HCT116 (cell line): ENCODE data around the gene ITIH4. TPM values are rescaled to one million over a fixed set of nuclear protein-coding genes. Genes with fewer than 3 reads are reported as not detected.

Source experiments
- ATAC-seq: fragments of 200-7000 bp; cut with Tn5 transposase; 2 replicates; pipeline ENCODE4 v1.9.1; 2020; ENCODE audit warnings: mild to moderate bottlenecking, moderate library complexity
- BruUV-seq: library from RNA; stranded (reverse); fragments of 400-500 nt; replicated peaks from 2 replicates; lab custom pipeline; 2021; lab: Mats Ljungman, UMichigan
- CTCF ChIA-PET: fragments of 300-600 bp; sonication (Branson Sonifier 250); formaldehyde crosslinking; loops from one replicate; lab custom pipeline; 2021; ENCODE audit warnings: antibody characterized with exemption; lab: Charles Lee
- POLR2A ChIA-PET: fragments of 300-600, 350-600 bp; sonication (Branson Sonifier 250); formaldehyde crosslinking; loops from one replicate; lab custom pipeline; 2021; ENCODE audit warnings: antibody characterized with exemption; lab: Charles Lee
- RAD21 ChIA-PET, 2 experiments: fragments of 300-600 bp; sonication (Branson Sonifier 250); formaldehyde crosslinking; loops; one replicate each; lab custom pipeline; 2023; ENCODE audit warnings: low total read pairs in 2 of 2; ENCODE audit not compliant: uncharacterized antibody in 2 of 2, unreplicated experiment in 2 of 2, low non-redundant PET in 1 of 2; lab: Charles Lee
- DNase-seq: peaks from one replicate; pipeline ENCODE4 v3.0.0-alpha.2; 2010; ENCODE audit warnings: low read depth, low spot score
- H2AFZ ChIP-seq: fragments of 200-600 bp; shearing (Covaris generic), sonication (generic); 2 replicates; pipeline ENCODE4 v1.6.1; 2017; ENCODE audit warnings: low read depth, mixed run types, mixed read lengths, antibody characterized with exemption, low read length; ENCODE audit not compliant: poor library complexity, severe bottlenecking
- H3K27ac ChIP-seq: 2 replicates; pipeline ENCODE4 v1.5.1; 2012; ENCODE audit warnings: low read depth, low read length
- H3K27me3 ChIP-seq: fragments of 200-600 bp; sonication (generic); 2 replicates; pipeline ENCODE4 v1.6.1; 2016; ENCODE audit warnings: mixed run types, low read length, mixed read lengths; ENCODE audit not compliant: insufficient read depth
- H3K36me3 ChIP-seq, 2 experiments: fragments of 200-500 bp in 1 of 2; fragments of 200-600 bp in 1 of 2; sonication (Bioruptor generic) in 1 of 2; sonication (generic) in 1 of 2; 2 replicates each; pipeline versions ENCODE4 v1.5.1 to v1.6.1; 2014 to 2016; ENCODE audit warnings: low read length in 2 of 2, inconsistent platforms in 1 of 2, mixed read lengths in 1 of 2, mixed run types in 1 of 2; ENCODE audit not compliant: insufficient read depth in 2 of 2, control insufficient read depth in 1 of 2
- H3K4me1 ChIP-seq, 2 experiments: fragments of 200-600 bp in 1 of 2; sonication (generic) in 1 of 2; 2 replicates each; pipeline versions ENCODE4 v1.5.1 to v1.6.1; 2012 to 2017; ENCODE audit warnings: low read length in 2 of 2, inconsistent platforms in 1 of 2, mild to moderate bottlenecking in 1 of 2, mixed read lengths in 1 of 2, mixed run types in 1 of 2, moderate library complexity in 1 of 2; ENCODE audit not compliant: insufficient read depth in 2 of 2, control insufficient read depth in 1 of 2
- H3K4me2 ChIP-seq: fragments of 200-600 bp; sonication (generic); 2 replicates; pipeline ENCODE4 v1.6.1; 2017; ENCODE audit warnings: mixed run types, low read length, mixed read lengths
- H3K4me3 ChIP-seq, 2 experiments: fragments of 200-600 bp in 1 of 2; sonication (generic) in 1 of 2; replicated peaks in 1 of 2; 2 replicates each; pipeline ENCODE4 v1.5.1; 2011 to 2016; ENCODE audit warnings: low read length in 2 of 2, control low read depth in 1 of 2, low read depth in 1 of 2, mild to moderate bottlenecking in 1 of 2, mixed read lengths in 1 of 2, mixed run types in 1 of 2
- H3K79me2 ChIP-seq: fragments of 200-600 bp; sonication (generic); 2 replicates; pipeline ENCODE4 v1.6.1; 2017; ENCODE audit warnings: mild to moderate bottlenecking, mixed run types, low read length, moderate library complexity, mixed read lengths; ENCODE audit not compliant: insufficient read depth
- H3K9ac ChIP-seq: fragments of 200-600 bp; sonication (generic); 2 replicates; pipeline ENCODE4 v1.6.1; 2016; ENCODE audit warnings: low read length, mixed read lengths
- H3K9me2 ChIP-seq: fragments of 200-600 bp; sonication (generic), shearing (Covaris generic); 2 replicates; pipeline ENCODE4 v1.6.1; 2017; ENCODE audit warnings: mixed run types, mild to moderate bottlenecking, moderate library complexity; ENCODE audit not compliant: insufficient read depth
- H3K9me3 ChIP-seq, 2 experiments: fragments of 200-500 bp in 1 of 2; fragments of 200-600 bp in 1 of 2; sonication (Bioruptor generic) in 1 of 2; sonication (generic) in 1 of 2; 2 replicates each; pipeline ENCODE4 v1.6.1; 2014 to 2017; ENCODE audit warnings: low read length in 2 of 2, mixed read lengths in 2 of 2, inconsistent platforms in 1 of 2, low read depth in 1 of 2, mild to moderate bottlenecking in 1 of 2, mixed run types in 1 of 2, moderate library complexity in 1 of 2; ENCODE audit not compliant: control insufficient read depth in 1 of 2, insufficient read depth in 1 of 2
- H4K20me1 ChIP-seq: fragments of 200-600 bp; sonication (generic), shearing (Covaris generic); 2 replicates; pipeline ENCODE4 v1.6.1; 2017; ENCODE audit warnings: mixed run types, mild to moderate bottlenecking, moderate library complexity; ENCODE audit not compliant: insufficient read depth
- CBX3 ChIP-seq: IDR thresholded peaks from 2 replicates; pipeline ENCODE4 v1.6.1; 2012; ENCODE audit warnings: low read depth
- EGR1 ChIP-seq: IDR thresholded peaks from 2 replicates; pipeline ENCODE4 v1.6.1; 2012; ENCODE audit warnings: low read depth
- EZH2 ChIP-seq: fragments of 200-600 bp; sonication (generic); IDR thresholded peaks from 2 replicates; pipeline ENCODE4 v1.6.1; 2017; ENCODE audit warnings: antibody characterized with exemption, mixed run types
- EZH2phosphoT487 ChIP-seq: fragments of 200-600 bp; IDR thresholded peaks from 2 replicates; pipeline ENCODE4 v1.6.1; 2018; ENCODE audit warnings: antibody characterized with exemption, borderline replicate concordance
- FOSL1 ChIP-seq: IDR thresholded peaks from 2 replicates; pipeline ENCODE4 v1.6.1; 2012; ENCODE audit warnings: low read depth
- JUND ChIP-seq: IDR thresholded peaks from 2 replicates; pipeline ENCODE4 v1.6.1; 2012
- SP1 ChIP-seq: IDR thresholded peaks from 2 replicates; pipeline ENCODE4 v1.6.1; 2012; ENCODE audit warnings: low read depth
- TCF7L2 ChIP-seq: IDR thresholded peaks from 2 replicates; pipeline ENCODE4 v1.7.0; 2011; ENCODE audit warnings: borderline replicate concordance, inconsistent platforms; ENCODE audit not compliant: insufficient read depth, insufficient read length; ENCODE audit errors: extremely low read depth
- YY1 ChIP-seq: IDR thresholded peaks from 2 replicates; pipeline ENCODE4 v1.6.1; 2011; ENCODE audit warnings: low read length, low read depth, moderate library complexity, mild to moderate bottlenecking; ENCODE audit not compliant: insufficient replicate concordance; ENCODE audit errors: extremely low read depth
- intact Hi-C: fragments of 100-400 bp; cut with micrococcal nuclease; formaldehyde crosslinking; loops from 2 replicates; pipeline ENCODE4 v1.10.0; 2022
- total RNA-seq: library from RNA; stranded (reverse); gene quantifications from one replicate; pipeline ENCODE4 v1.2.1, GENCODE V29; 2021; ENCODE audit not compliant: unreplicated experiment
- TF ChIP-seq, protein P1 (sequence below), 3 experiments: fragments of 200-600 bp in 1 of 3; sonication (generic) in 1 of 3; IDR thresholded peaks in 2 of 3; conservative IDR thresholded peaks in 1 of 3; 2 replicates each; pipeline ENCODE4 v1.5.1; 2012 to 2017; ENCODE audit warnings: low read depth in 2 of 3, low read length in 2 of 3, antibody characterized with exemption in 1 of 3, borderline replicate concordance in 1 of 3, control low read depth in 1 of 3, mild to moderate bottlenecking in 1 of 3, mixed read lengths in 1 of 3, mixed run types in 1 of 3, moderate library complexity in 1 of 3; ENCODE audit not compliant: insufficient read depth in 1 of 3

The ITIH4 gene
- total RNA-seq, 1 experiment from 2014 or later, result 4.1 TPM

DNA sequence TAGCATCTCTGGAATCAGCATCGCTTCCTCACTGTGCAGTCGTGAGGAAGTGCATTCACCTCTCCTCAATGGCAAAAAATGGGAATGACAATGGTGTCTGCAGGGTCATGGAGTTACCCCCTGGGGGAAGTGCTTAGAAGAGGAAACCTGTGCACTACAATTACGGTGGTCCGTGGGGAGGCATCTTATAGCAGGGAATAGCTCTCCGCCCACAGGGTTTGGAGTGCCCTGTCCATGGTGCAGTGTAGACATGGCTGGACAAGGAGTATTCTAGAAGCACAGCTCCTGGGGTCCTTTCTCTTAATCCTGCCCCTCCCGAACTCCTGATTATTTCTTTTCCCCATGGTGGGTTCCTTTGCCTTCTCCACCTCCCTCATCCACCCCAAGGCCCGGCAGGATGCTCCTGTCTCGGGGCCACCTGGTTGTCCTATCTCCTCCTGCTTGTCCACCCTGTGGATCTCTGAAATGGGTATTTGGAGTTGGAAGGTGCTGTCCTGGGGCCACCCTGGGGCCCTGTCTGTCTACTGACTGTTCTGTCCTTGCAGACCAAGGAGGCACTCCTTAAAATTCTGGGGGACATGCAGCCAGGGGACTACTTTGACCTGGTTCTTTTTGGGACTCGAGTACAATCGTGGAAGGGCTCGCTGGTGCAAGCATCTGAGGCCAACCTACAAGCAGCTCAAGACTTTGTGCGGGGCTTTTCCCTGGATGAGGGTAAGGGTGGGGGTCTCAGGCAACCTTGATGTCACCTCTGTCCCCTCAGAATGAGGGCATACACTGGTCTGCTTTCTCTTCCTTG lies 47.9 kb downstream of the ITIH4 start:
- ATAC-seq (no peak), DNase-seq (no peak)
- no peaks in the 10 kb centered on the region for H3K36me3 ChIP-seq
- RAD21 ChIA-PET, result no interaction called here
- no peak overlapping the region for H3K27ac ChIP-seq
- no peak overlapping the region for H3K9ac ChIP-seq
- no peaks in the 10 kb centered on the region for H3K9me2 ChIP-seq
- no peaks in the 10 kb centered on the region for H3K4me1 ChIP-seq
- H4K20me1 ChIP-seq, result no peaks in the 10 kb centered on the region
- H3K9me3 ChIP-seq, result no peaks in the 10 kb centered on the region
- BruUV-seq, result no TSS peak
- H3K79me2 ChIP-seq, result no peaks in the 10 kb centered on the region
- intact Hi-C loops, result no loop called here
- CTCF ChIA-PET, result no interaction called here
- peaks cover 30% of the 10 kb centered on the region for H3K27me3 ChIP-seq
- no peak overlapping the region for H3K4me2 ChIP-seq
- POLR2A ChIA-PET, result no interaction called here
- no peak overlapping the region for H3K4me3 ChIP-seq
- no peak overlapping the region for H2AFZ ChIP-seq
- TF ChIP-seq EZH2phosphoT487 (no peak), CBX3 (no peak), EZH2 (no peak), FOSL1 (no peak), JUND (no peak), TCF7L2 (no peak), SP1 (no peak), EGR1 (no peak), YY1 (no peak)
- TF ChIP-seq, protein P1, sequence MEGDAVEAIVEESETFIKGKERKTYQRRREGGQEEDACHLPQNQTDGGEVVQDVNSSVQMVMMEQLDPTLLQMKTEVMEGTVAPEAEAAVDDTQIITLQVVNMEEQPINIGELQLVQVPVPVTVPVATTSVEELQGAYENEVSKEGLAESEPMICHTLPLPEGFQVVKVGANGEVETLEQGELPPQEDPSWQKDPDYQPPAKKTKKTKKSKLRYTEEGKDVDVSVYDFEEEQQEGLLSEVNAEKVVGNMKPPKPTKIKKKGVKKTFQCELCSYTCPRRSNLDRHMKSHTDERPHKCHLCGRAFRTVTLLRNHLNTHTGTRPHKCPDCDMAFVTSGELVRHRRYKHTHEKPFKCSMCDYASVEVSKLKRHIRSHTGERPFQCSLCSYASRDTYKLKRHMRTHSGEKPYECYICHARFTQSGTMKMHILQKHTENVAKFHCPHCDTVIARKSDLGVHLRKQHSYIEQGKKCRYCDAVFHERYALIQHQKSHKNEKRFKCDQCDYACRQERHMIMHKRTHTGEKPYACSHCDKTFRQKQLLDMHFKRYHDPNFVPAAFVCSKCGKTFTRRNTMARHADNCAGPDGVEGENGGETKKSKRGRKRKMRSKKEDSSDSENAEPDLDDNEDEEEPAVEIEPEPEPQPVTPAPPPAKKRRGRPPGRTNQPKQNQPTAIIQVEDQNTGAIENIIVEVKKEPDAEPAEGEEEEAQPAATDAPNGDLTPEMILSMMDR (IDR thresholded peaks at IDR 0.05 in 2 of 3, conservative IDR thresholded peaks at IDR 0.05 in 1 of 3; ENCODE audit: borderline replicate concordance in 1 of 3, insufficient read depth in 1 of 3, low read depth in 2 of 3, low read length in 2 of 3), result no peak
- TF ChIP-seq, all 23 proteins: peak for 0
